HCT116 (cell line): ENCODE data around the gene SLC6A3.
"Not testable (repeated sequence)": the region's sequence is repeated elsewhere in the genome, so short reads cannot be mapped to it uniquely, and the experiment has no call there.

Experiments
- CEBPB ChIP-seq: IDR thresholded peaks from 2 replicates; pipeline ENCODE4 v1.6.1; 2012; ENCODE audit warnings: low read depth
- CTCF ChIP-seq, 3 experiments: fragments of 200-600 bp in 1 of 3; sonication (generic) in 1 of 3; IDR thresholded peaks in 2 of 3; conservative IDR thresholded peaks in 1 of 3; 2 replicates each; pipeline ENCODE4 v1.5.1; 2012 to 2017; ENCODE audit warnings: low read depth in 2 of 3, low read length in 2 of 3, antibody characterized with exemption in 1 of 3, borderline replicate concordance in 1 of 3, control low read depth in 1 of 3, mild to moderate bottlenecking in 1 of 3, mixed read lengths in 1 of 3, mixed run types in 1 of 3, moderate library complexity in 1 of 3; ENCODE audit not compliant: insufficient read depth in 1 of 3
- EZH2 ChIP-seq: fragments of 200-600 bp; sonication (generic); IDR thresholded peaks from 2 replicates; pipeline ENCODE4 v1.6.1; 2017; ENCODE audit warnings: antibody characterized with exemption, mixed run types
- EZH2phosphoT487 ChIP-seq: fragments of 200-600 bp; IDR thresholded peaks from 2 replicates; pipeline ENCODE4 v1.6.1; 2018; ENCODE audit warnings: antibody characterized with exemption, borderline replicate concordance
- POLR2AphosphoS5 ChIP-seq: IDR thresholded peaks from 2 replicates; pipeline ENCODE4 v1.6.1; 2011; ENCODE audit warnings: mild to moderate bottlenecking, low read depth, low read length, moderate library complexity
- SP1 ChIP-seq: IDR thresholded peaks from 2 replicates; pipeline ENCODE4 v1.6.1; 2012; ENCODE audit warnings: low read depth
- YY1 ChIP-seq: IDR thresholded peaks from 2 replicates; pipeline ENCODE4 v1.6.1; 2011; ENCODE audit warnings: low read length, low read depth, moderate library complexity, mild to moderate bottlenecking; ENCODE audit not compliant: insufficient replicate concordance; ENCODE audit errors: extremely low read depth
- TF ChIP-seq, protein P1 (sequence below): IDR thresholded peaks from 2 replicates; pipeline ENCODE4 v1.6.1; 2012; ENCODE audit warnings: low read depth

GRCh38 chr5:1422522-1422921 lies 22.7 kb downstream of the SLC6A3 start:
- not testable (repeated sequence) for TF ChIP-seq YY1; SP1; POLR2AphosphoS5; CTCF (IDR thresholded peaks at IDR 0.05 in 2 of 3, conservative IDR thresholded peaks at IDR 0.05 in 1 of 3; ENCODE audit: borderline replicate concordance in 1 of 3, insufficient read depth in 1 of 3, low read depth in 2 of 3, low read length in 2 of 3); EZH2; CEBPB; EZH2phosphoT487
- TF ChIP-seq, protein P1, sequence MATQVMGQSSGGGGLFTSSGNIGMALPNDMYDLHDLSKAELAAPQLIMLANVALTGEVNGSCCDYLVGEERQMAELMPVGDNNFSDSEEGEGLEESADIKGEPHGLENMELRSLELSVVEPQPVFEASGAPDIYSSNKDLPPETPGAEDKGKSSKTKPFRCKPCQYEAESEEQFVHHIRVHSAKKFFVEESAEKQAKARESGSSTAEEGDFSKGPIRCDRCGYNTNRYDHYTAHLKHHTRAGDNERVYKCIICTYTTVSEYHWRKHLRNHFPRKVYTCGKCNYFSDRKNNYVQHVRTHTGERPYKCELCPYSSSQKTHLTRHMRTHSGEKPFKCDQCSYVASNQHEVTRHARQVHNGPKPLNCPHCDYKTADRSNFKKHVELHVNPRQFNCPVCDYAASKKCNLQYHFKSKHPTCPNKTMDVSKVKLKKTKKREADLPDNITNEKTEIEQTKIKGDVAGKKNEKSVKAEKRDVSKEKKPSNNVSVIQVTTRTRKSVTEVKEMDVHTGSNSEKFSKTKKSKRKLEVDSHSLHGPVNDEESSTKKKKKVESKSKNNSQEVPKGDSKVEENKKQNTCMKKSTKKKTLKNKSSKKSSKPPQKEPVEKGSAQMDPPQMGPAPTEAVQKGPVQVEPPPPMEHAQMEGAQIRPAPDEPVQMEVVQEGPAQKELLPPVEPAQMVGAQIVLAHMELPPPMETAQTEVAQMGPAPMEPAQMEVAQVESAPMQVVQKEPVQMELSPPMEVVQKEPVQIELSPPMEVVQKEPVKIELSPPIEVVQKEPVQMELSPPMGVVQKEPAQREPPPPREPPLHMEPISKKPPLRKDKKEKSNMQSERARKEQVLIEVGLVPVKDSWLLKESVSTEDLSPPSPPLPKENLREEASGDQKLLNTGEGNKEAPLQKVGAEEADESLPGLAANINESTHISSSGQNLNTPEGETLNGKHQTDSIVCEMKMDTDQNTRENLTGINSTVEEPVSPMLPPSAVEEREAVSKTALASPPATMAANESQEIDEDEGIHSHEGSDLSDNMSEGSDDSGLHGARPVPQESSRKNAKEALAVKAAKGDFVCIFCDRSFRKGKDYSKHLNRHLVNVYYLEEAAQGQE: not testable (repeated sequence)
